HCT116 (cell line): ENCODE data around the gene MS4A15. TPM values are rescaled to one million over a fixed set of nuclear protein-coding genes. Genes with fewer than 3 reads are reported as not detected.

Experiments
- ATAC-seq: fragments of 200-7000 bp; cut with Tn5 transposase; 2 replicates; pipeline ENCODE4 v1.9.1; 2020; ENCODE audit warnings: mild to moderate bottlenecking, moderate library complexity
- BruUV-seq: library from RNA; stranded (reverse); fragments of 400-500 nt; replicated peaks from 2 replicates; lab custom pipeline; 2021; lab: Mats Ljungman, UMichigan
- CTCF ChIA-PET: fragments of 300-600 bp; sonication (Branson Sonifier 250); formaldehyde crosslinking; loops from one replicate; lab custom pipeline; 2021; ENCODE audit warnings: antibody characterized with exemption; lab: Charles Lee
- POLR2A ChIA-PET: fragments of 300-600, 350-600 bp; sonication (Branson Sonifier 250); formaldehyde crosslinking; loops from one replicate; lab custom pipeline; 2021; ENCODE audit warnings: antibody characterized with exemption; lab: Charles Lee
- RAD21 ChIA-PET, 2 experiments: fragments of 300-600 bp; sonication (Branson Sonifier 250); formaldehyde crosslinking; loops; one replicate each; lab custom pipeline; 2023; ENCODE audit warnings: low total read pairs in 2 of 2; ENCODE audit not compliant: uncharacterized antibody in 2 of 2, unreplicated experiment in 2 of 2, low non-redundant PET in 1 of 2; lab: Charles Lee
- DNase-seq: peaks from one replicate; pipeline ENCODE4 v3.0.0-alpha.2; 2010; ENCODE audit warnings: low read depth, low spot score
- H2AFZ ChIP-seq: fragments of 200-600 bp; shearing (Covaris generic), sonication (generic); 2 replicates; pipeline ENCODE4 v1.6.1; 2017; ENCODE audit warnings: low read depth, mixed run types, mixed read lengths, antibody characterized with exemption, low read length; ENCODE audit not compliant: poor library complexity, severe bottlenecking
- H3K27ac ChIP-seq: 2 replicates; pipeline ENCODE4 v1.5.1; 2012; ENCODE audit warnings: low read depth, low read length
- H3K27me3 ChIP-seq: fragments of 200-600 bp; sonication (generic); 2 replicates; pipeline ENCODE4 v1.6.1; 2016; ENCODE audit warnings: mixed run types, low read length, mixed read lengths; ENCODE audit not compliant: insufficient read depth
- H3K36me3 ChIP-seq, 2 experiments: fragments of 200-500 bp in 1 of 2; fragments of 200-600 bp in 1 of 2; sonication (Bioruptor generic) in 1 of 2; sonication (generic) in 1 of 2; 2 replicates each; pipeline versions ENCODE4 v1.5.1 to v1.6.1; 2014 to 2016; ENCODE audit warnings: low read length in 2 of 2, inconsistent platforms in 1 of 2, mixed read lengths in 1 of 2, mixed run types in 1 of 2; ENCODE audit not compliant: insufficient read depth in 2 of 2, control insufficient read depth in 1 of 2
- H3K4me1 ChIP-seq, 2 experiments: fragments of 200-600 bp in 1 of 2; sonication (generic) in 1 of 2; 2 replicates each; pipeline versions ENCODE4 v1.5.1 to v1.6.1; 2012 to 2017; ENCODE audit warnings: low read length in 2 of 2, inconsistent platforms in 1 of 2, mild to moderate bottlenecking in 1 of 2, mixed read lengths in 1 of 2, mixed run types in 1 of 2, moderate library complexity in 1 of 2; ENCODE audit not compliant: insufficient read depth in 2 of 2, control insufficient read depth in 1 of 2
- H3K4me2 ChIP-seq: fragments of 200-600 bp; sonication (generic); 2 replicates; pipeline ENCODE4 v1.6.1; 2017; ENCODE audit warnings: mixed run types, low read length, mixed read lengths
- H3K4me3 ChIP-seq, 2 experiments: fragments of 200-600 bp in 1 of 2; sonication (generic) in 1 of 2; replicated peaks in 1 of 2; 2 replicates each; pipeline ENCODE4 v1.5.1; 2011 to 2016; ENCODE audit warnings: low read length in 2 of 2, control low read depth in 1 of 2, low read depth in 1 of 2, mild to moderate bottlenecking in 1 of 2, mixed read lengths in 1 of 2, mixed run types in 1 of 2
- H3K79me2 ChIP-seq: fragments of 200-600 bp; sonication (generic); 2 replicates; pipeline ENCODE4 v1.6.1; 2017; ENCODE audit warnings: mild to moderate bottlenecking, mixed run types, low read length, moderate library complexity, mixed read lengths; ENCODE audit not compliant: insufficient read depth
- H3K9ac ChIP-seq: fragments of 200-600 bp; sonication (generic); 2 replicates; pipeline ENCODE4 v1.6.1; 2016; ENCODE audit warnings: low read length, mixed read lengths
- H3K9me2 ChIP-seq: fragments of 200-600 bp; sonication (generic), shearing (Covaris generic); 2 replicates; pipeline ENCODE4 v1.6.1; 2017; ENCODE audit warnings: mixed run types, mild to moderate bottlenecking, moderate library complexity; ENCODE audit not compliant: insufficient read depth
- H3K9me3 ChIP-seq, 2 experiments: fragments of 200-500 bp in 1 of 2; fragments of 200-600 bp in 1 of 2; sonication (Bioruptor generic) in 1 of 2; sonication (generic) in 1 of 2; 2 replicates each; pipeline ENCODE4 v1.6.1; 2014 to 2017; ENCODE audit warnings: low read length in 2 of 2, mixed read lengths in 2 of 2, inconsistent platforms in 1 of 2, low read depth in 1 of 2, mild to moderate bottlenecking in 1 of 2, mixed run types in 1 of 2, moderate library complexity in 1 of 2; ENCODE audit not compliant: control insufficient read depth in 1 of 2, insufficient read depth in 1 of 2
- H4K20me1 ChIP-seq: fragments of 200-600 bp; sonication (generic), shearing (Covaris generic); 2 replicates; pipeline ENCODE4 v1.6.1; 2017; ENCODE audit warnings: mixed run types, mild to moderate bottlenecking, moderate library complexity; ENCODE audit not compliant: insufficient read depth
- ATF3 ChIP-seq: IDR thresholded peaks from 2 replicates; pipeline ENCODE4 v1.6.1; 2012
- CEBPB ChIP-seq: IDR thresholded peaks from 2 replicates; pipeline ENCODE4 v1.6.1; 2012; ENCODE audit warnings: low read depth
- EZH2 ChIP-seq: fragments of 200-600 bp; sonication (generic); IDR thresholded peaks from 2 replicates; pipeline ENCODE4 v1.6.1; 2017; ENCODE audit warnings: antibody characterized with exemption, mixed run types
- EZH2phosphoT487 ChIP-seq: fragments of 200-600 bp; IDR thresholded peaks from 2 replicates; pipeline ENCODE4 v1.6.1; 2018; ENCODE audit warnings: antibody characterized with exemption, borderline replicate concordance
- SIN3A ChIP-seq: IDR thresholded peaks from 2 replicates; pipeline ENCODE4 v1.6.1; 2012; ENCODE audit warnings: low read depth
- SP1 ChIP-seq: IDR thresholded peaks from 2 replicates; pipeline ENCODE4 v1.6.1; 2012; ENCODE audit warnings: low read depth
- TCF7L2 ChIP-seq: IDR thresholded peaks from 2 replicates; pipeline ENCODE4 v1.7.0; 2011; ENCODE audit warnings: borderline replicate concordance, inconsistent platforms; ENCODE audit not compliant: insufficient read depth, insufficient read length; ENCODE audit errors: extremely low read depth
- ZNF274 ChIP-seq: fragments of 200-500 bp; sonication (Bioruptor generic); IDR thresholded peaks from 2 replicates; pipeline ENCODE4 v1.6.1; 2014; ENCODE audit warnings: mild to moderate bottlenecking, low read depth, low read length, inconsistent platforms
- intact Hi-C: fragments of 100-400 bp; cut with micrococcal nuclease; formaldehyde crosslinking; loops from 2 replicates; pipeline ENCODE4 v1.10.0; 2022
- total RNA-seq: library from RNA; stranded (reverse); gene quantifications from one replicate; pipeline ENCODE4 v1.2.1, GENCODE V29; 2021; ENCODE audit not compliant: unreplicated experiment

MS4A15 gene
- total RNA-seq, 1 experiment from 2014 or later = 1.5 TPM

- intact Hi-C loops = no loop called here
- Histone ChIP-seq H3K4me3 (no peak overlapping the region), H3K9me2 (no peaks in the 10 kb centered on the region), H3K9ac (no peak overlapping the region), H2AFZ (no peak overlapping the region), H3K4me1 (peaks cover 0 to 9% of the 10 kb centered on the region in 2 experiments; a peak in 1 of 4 replicates), H3K79me2 (no peaks in the 10 kb centered on the region), H3K27me3 (no peaks in the 10 kb centered on the region)
- no peak for TF ChIP-seq EZH2
- TF ChIP-seq ZNF274 = no peak
- TF ChIP-seq TCF7L2 = no peak
- no peak for TF ChIP-seq ATF3
- no peak for TF ChIP-seq SP1
- TF ChIP-seq, all 23 proteins: peak for 0
- H3K9me3 ChIP-seq = no peaks in the 10 kb centered on the region
- no peaks in the 10 kb centered on the region for H4K20me1 ChIP-seq
- no TSS peak for BruUV-seq
- H3K27ac ChIP-seq = no peak overlapping the region
- ChIA-PET RAD21 (no interaction called here), POLR2A (no interaction called here), CTCF (no interaction called here)
- ATAC-seq = no peak
- H3K4me2 ChIP-seq = no peak overlapping the region
- H3K36me3 ChIP-seq = no peaks in the 10 kb centered on the region
- DNase-seq = no peak
Observed at GRCh38 chr11:60781286-60781980, 24.8 kb downstream of the MS4A15 start.

- peaks cover 0 to 9% of the 10 kb centered on the region in 2 experiments; a peak in 1 of 4 replicates for H3K4me1 ChIP-seq
- no peak overlapping the region for H3K4me2 ChIP-seq
- no peaks in the 10 kb centered on the region for H3K36me3 ChIP-seq
- CTCF ChIA-PET = no interaction called here
- TF ChIP-seq SIN3A = no peak
- TF ChIP-seq CEBPB = no peak
- no peak for TF ChIP-seq EZH2phosphoT487
- TF ChIP-seq, all 23 proteins: peak for 0
- no peak for DNase-seq
- POLR2A ChIA-PET = no interaction called here
- no peaks in the 10 kb centered on the region for H3K9me2 ChIP-seq
- intact Hi-C loops = no loop called here
- BruUV-seq = no TSS peak
- H3K27ac ChIP-seq = no peak overlapping the region
- ATAC-seq = no peak
- H3K27me3 ChIP-seq = no peaks in the 10 kb centered on the region
- no peaks in the 10 kb centered on the region for H4K20me1 ChIP-seq
- RAD21 ChIA-PET = no interaction called here
- H3K9me3 ChIP-seq = no peaks in the 10 kb centered on the region
- no peak overlapping the region for H3K9ac ChIP-seq
- H3K4me3 ChIP-seq = no peak overlapping the region
- no peaks in the 10 kb centered on the region for H3K79me2 ChIP-seq
- H2AFZ ChIP-seq = no peak overlapping the region
Observed at GRCh38 chr11:60781981-60782316, 25.3 kb downstream of the MS4A15 start.
